ENCODE data around the gene HDAC7. TPM values are rescaled to one million over a fixed set of nuclear protein-coding genes. Genes with fewer than 3 reads are reported as not detected.
"Not testable (repeated sequence)": the region's sequence is repeated elsewhere in the genome, so short reads cannot be mapped to it uniquely, and the experiment has no call there.

The HDAC7 gene
- total and polyA plus RNA-seq, 12 donors: 9.1 to 184 (median 147) TPM

DNA sequence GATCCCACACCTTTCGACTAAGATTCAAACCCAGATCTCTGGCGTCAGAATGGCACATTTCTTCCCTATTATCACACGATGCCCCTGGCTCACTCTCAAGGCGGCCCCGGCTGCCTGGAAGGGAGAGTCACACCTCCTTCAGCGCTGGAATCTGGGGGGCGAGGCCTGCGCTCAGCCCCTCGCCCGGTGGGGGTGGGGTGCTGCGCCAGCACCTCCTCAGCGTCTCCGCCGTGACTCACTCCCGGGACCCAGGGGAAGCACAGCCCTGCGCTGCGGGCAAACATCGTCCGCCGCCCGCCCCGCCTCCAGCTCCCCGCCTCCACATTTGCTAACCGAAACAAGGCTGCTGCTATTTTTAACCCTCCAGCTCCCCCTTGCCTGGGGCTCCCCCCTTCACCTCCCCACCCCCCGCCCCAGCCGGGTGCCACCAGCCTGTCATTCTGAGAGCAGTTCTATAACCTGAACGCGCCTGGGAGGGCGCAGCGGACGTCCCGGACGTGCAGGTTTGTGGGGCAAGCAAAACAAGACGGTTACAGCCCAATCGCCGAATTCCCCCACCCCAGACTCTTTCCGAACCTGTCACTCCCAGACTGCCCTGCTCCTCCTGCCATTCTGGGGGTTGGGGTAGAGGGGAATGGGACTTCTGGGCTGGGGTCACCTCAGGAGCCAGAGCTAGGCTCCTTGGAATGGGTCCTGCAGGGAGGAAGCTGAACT is 6.7 kb downstream of the HDAC7 start:
- TF ChIP-seq POLR2A (IDR thresholded peaks at IDR 0.05): peak; percentile 29 to 57
- no peak for TF ChIP-seq CTCF (IDR thresholded peaks at IDR 0.05)
- Histone ChIP-seq H3K27me3 (no peaks in the 10 kb centered on the region), H3K9me3 (replicated peaks in 1 of 3) (no peaks in the 10 kb centered on the region), H3K4me1 (replicated peaks in 1 of 2) (peaks cover 94 to 100% of the 10 kb centered on the region in 2 donors), H3K36me3 (replicated peaks in 1 of 2) (peaks cover 0 to 4% of the 10 kb centered on the region in 2 donors), H3K27ac (peak overlapping the region; percentile 69 to 98 (median 96)), H3K4me3 (peak overlapping the region in 2 of 4 donors; percentile 18 to 51)
- DNase-seq: peak; percentile 91 to 96 (median 94)
- intact Hi-C loops (cut with DNase I): no loop called here
- WGBS, 4 donors: 0 to 2% (median 1%) methylated on average over 6 to 37 of the region's 37 CpGs

DNA sequence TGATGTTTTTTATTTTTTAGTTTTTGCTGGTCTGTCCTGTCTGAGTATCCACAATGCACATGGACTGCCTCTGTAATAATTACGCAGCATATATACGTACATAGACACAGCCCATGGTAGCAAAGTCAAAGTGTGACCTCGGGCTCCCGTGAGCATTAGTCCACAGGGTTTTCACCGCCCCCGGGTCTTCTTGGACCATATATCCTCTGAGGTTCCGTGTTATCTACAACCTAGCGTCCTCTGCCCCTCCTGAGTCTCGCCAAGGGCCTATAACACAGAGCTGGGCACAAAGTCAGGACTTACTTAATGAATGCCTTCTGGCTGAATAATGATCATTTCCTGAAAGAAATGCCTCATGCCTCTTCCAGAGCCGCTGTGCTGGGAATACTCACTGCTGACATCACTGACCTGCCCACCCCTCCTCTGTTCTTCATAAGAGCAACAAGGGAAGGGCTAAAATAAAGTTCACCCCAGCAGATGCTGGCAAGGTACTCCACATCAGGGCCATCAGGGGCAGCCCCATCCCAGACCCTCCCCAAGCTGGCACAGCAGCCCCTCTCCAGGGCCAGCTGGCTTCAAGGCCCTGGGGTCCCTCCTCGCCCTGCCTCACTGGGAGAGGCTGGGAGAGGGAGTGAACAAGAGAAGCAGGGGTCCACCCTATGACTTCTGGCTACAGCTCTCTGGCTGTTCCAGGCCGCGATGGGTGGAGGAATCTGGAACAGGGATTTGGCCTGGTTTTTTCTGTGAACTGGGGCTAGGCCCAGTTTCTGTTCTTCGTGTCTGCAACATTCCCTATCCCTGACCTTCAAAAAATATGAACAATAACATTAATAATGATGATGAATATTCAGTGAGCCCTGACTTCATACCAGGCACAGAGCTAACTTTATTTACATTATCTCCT is 7.9 kb downstream of the HDAC7 start:
- 24 to 35% (median 28%) methylated on average over 13 to 14 of the region's 14 CpGs for WGBS, 4 donors
- intact Hi-C loops (cut with DNase I): no loop called here

DNA sequence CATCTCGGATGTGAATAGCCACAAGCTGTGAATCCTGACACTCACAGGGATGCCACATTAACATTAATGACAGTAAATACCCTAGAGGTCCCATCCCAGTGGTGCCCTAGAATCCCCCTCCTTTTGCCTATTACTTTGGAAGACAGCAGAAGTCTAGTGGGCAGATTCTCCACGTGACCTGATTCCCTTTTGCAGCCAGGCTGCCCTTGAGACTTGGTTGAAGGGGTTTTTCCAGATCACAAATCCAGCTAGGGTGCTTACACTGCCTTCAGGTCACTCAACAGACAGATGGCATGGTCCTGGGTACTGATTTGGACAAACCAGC is 8.7 kb downstream of the HDAC7 start:
- H3K4me3 ChIP-seq: no peak overlapping the region
- 22 to 50% (median 37%) methylated on average over 2 of the region's 2 CpGs for WGBS, 4 donors

More for the DNA sequence above, 7.9 kb downstream of the HDAC7 start:
- Histone ChIP-seq H3K27me3 (no peaks in the 10 kb centered on the region), H3K36me3 (replicated peaks in 1 of 2) (peaks cover 0 to 4% of the 10 kb centered on the region in 2 donors), H3K27ac (peak overlapping the region; percentile 69 to 98 (median 96)), H3K4me1 (replicated peaks in 1 of 2) (peaks cover 94 to 100% of the 10 kb centered on the region in 2 donors), H3K4me3 (peak overlapping the region in 2 of 4 donors; percentile 2 to 18), H3K9me3 (replicated peaks in 1 of 3) (no peaks in the 10 kb centered on the region)
- DNase-seq: peak in 6 of 7 donors; percentile 67 to 82 (median 80)
- TF ChIP-seq POLR2A (IDR thresholded peaks at IDR 0.05): peak in 1 of 2 donors; percentile 25
- no peak for TF ChIP-seq CTCF (IDR thresholded peaks at IDR 0.05)

GRCh38 chr12:47809518-47809917 is 10.2 kb downstream of the HDAC7 start:
- peaks cover 88 to 100% of the 10 kb centered on the region in 2 donors for H3K4me1 ChIP-seq (replicated peaks in 1 of 2)
- H3K27ac ChIP-seq: peak overlapping the region in 3 of 5 donors; percentile 95 to 98 (median 97)
- WGBS, 4 donors: 83 to 91% (median 88%) methylated on average over 7 to 9 of the region's 9 CpGs
- H3K27me3 ChIP-seq; H3K9me3 ChIP-seq (replicated peaks in 1 of 3); DNase-seq; intact Hi-C loops (cut with DNase I); H3K4me3 ChIP-seq: not testable (repeated sequence)
- peaks cover 0 to 16% of the 10 kb centered on the region in 2 donors for H3K36me3 ChIP-seq (replicated peaks in 1 of 2)

More for the DNA sequence above, 8.7 kb downstream of the HDAC7 start:
- no peaks in the 10 kb centered on the region for H3K9me3 ChIP-seq (replicated peaks in 1 of 3)
- H3K36me3 ChIP-seq (replicated peaks in 1 of 2): peaks cover 0 to 8% of the 10 kb centered on the region in 2 donors
- peak overlapping the region in 4 of 5 donors; percentile 95 to 98 (median 96) for H3K27ac ChIP-seq
- no peaks in the 10 kb centered on the region for H3K27me3 ChIP-seq
- TF ChIP-seq POLR2A (IDR thresholded peaks at IDR 0.05) (no peak), CTCF (IDR thresholded peaks at IDR 0.05) (no peak)
- peak in 2 of 7 donors; percentile 28 to 44 for DNase-seq
- intact Hi-C loops (cut with DNase I): no loop called here
- H3K4me1 ChIP-seq (replicated peaks in 1 of 2): peaks cover 90 to 100% of the 10 kb centered on the region in 2 donors

Measured in adrenal gland (tissue), 12 donors.